DOHH2 (cell line): Measurements from ENCODE around the gene CTTN.
"Not testable (repeated sequence)": the region's sequence is repeated elsewhere in the genome, so short reads cannot be mapped to it uniquely, and the experiment has no call there.

Experiments used
- H3F3A ChIP-seq: fragments of 200-600 bp; sonication (generic), shearing (Covaris generic); 2 replicates; pipeline ENCODE4 v1.6.0; 2016; ENCODE audit warnings: antibody characterized with exemption, mild to moderate bottlenecking; ENCODE audit not compliant: control insufficient read depth, insufficient read depth
- H3K27ac ChIP-seq: fragments of 200-600 bp; sonication (generic); 2 replicates; pipeline ENCODE4 v1.5.1; 2014; ENCODE audit warnings: low read depth, mild to moderate bottlenecking, low read length, moderate library complexity
- H3K27me3 ChIP-seq: fragments of 200-600 bp; sonication (generic); 2 replicates; pipeline ENCODE4 v1.6.1; 2014; ENCODE audit warnings: mild to moderate bottlenecking, low read length, mixed read lengths; ENCODE audit not compliant: control insufficient read depth
- H3K36me3 ChIP-seq: fragments of 200-600 bp; sonication (generic); 2 replicates; pipeline ENCODE4 v1.6.1; 2014; ENCODE audit warnings: mild to moderate bottlenecking, low read length, moderate library complexity, mixed read lengths; ENCODE audit not compliant: control insufficient read depth
- H3K4me1 ChIP-seq: fragments of 200-600 bp; sonication (generic); 2 replicates; pipeline ENCODE4 v1.6.1; 2014; ENCODE audit warnings: mild to moderate bottlenecking, low read length, mixed read lengths; ENCODE audit not compliant: control insufficient read depth
- H3K4me2 ChIP-seq: fragments of 200-600 bp; sonication (generic); 2 replicates; pipeline ENCODE4 v1.6.0; 2014; ENCODE audit warnings: mild to moderate bottlenecking, low read length, moderate library complexity
- H3K4me3 ChIP-seq: fragments of 200-600 bp; sonication (generic); 2 replicates; pipeline ENCODE4 v1.5.1; 2014; ENCODE audit warnings: mild to moderate bottlenecking, low read length, mixed read lengths
- H3K79me2 ChIP-seq: fragments of 200-600 bp; sonication (generic); 2 replicates; pipeline ENCODE4 v1.6.1; 2014; ENCODE audit warnings: mild to moderate bottlenecking, low read length, mixed read lengths; ENCODE audit not compliant: control insufficient read depth
- H3K9me2 ChIP-seq: fragments of 200-600 bp; sonication (generic); replicated peaks from 2 replicates; pipeline ENCODE4 v1.6.1; 2014; ENCODE audit warnings: mild to moderate bottlenecking, low read length, mixed read lengths; ENCODE audit not compliant: control insufficient read depth
- H3K9me3 ChIP-seq: fragments of 200-600 bp; sonication (generic); 2 replicates; pipeline ENCODE4 v1.6.1; 2014; ENCODE audit warnings: antibody characterized with exemption, low read length, mixed read lengths; ENCODE audit not compliant: control insufficient read depth, insufficient read depth
- H4K20me1 ChIP-seq: fragments of 200-600 bp; sonication (generic); 2 replicates; pipeline ENCODE4 v1.6.0; 2014; ENCODE audit warnings: low read depth, mild to moderate bottlenecking, antibody characterized with exemption, low read length, moderate library complexity; ENCODE audit not compliant: control insufficient read depth, insufficient read depth
- CTCF ChIP-seq: fragments of 200-600 bp; sonication (generic); IDR thresholded peaks from one replicate; pipeline ENCODE4 v1.5.1; 2014; ENCODE audit warnings: antibody characterized with exemption, mild to moderate bottlenecking, low read depth, low read length; ENCODE audit not compliant: poor library complexity, severe bottlenecking
- EZH2phosphoT487 ChIP-seq: fragments of 200-600 bp; sonication (generic); IDR thresholded peaks from 2 replicates; pipeline ENCODE4 v1.6.1; 2017; ENCODE audit warnings: borderline replicate concordance, mild to moderate bottlenecking, antibody characterized with exemption, low read length, moderate library complexity, mixed read lengths

Gene CTTN

GRCh38 chr11:70387564-70387963 is 10.8 kb upstream of the CTTN start:
- Histone ChIP-seq H3K27ac (no peak overlapping the region), H3K9me2 (no peaks in the 10 kb centered on the region), H3K36me3 (peaks cover 5% of the 10 kb centered on the region; the same call in 1 of the 2 replicates), H3K79me2 (no peaks in the 10 kb centered on the region), H3F3A (no peaks in the 10 kb centered on the region), H3K4me2 (no peak overlapping the region), H4K20me1 (peaks cover 4% of the 10 kb centered on the region), H3K4me3 (no peak overlapping the region), H3K9me3 (no peaks in the 10 kb centered on the region), H3K27me3 (peaks cover 19% of the 10 kb centered on the region), H3K4me1 (no peaks in the 10 kb centered on the region)
- no peak for TF ChIP-seq CTCF
- no peak for TF ChIP-seq EZH2phosphoT487

GRCh38 chr11:70389201-70389600 is 9.1 kb upstream of the CTTN start:
- Histone ChIP-seq H3K4me1 (no peaks in the 10 kb centered on the region), H3K79me2 (no peaks in the 10 kb centered on the region), H3K9me3 (no peaks in the 10 kb centered on the region), H3K27me3 (peaks cover 32% of the 10 kb centered on the region), H3K4me3 (no peak overlapping the region), H3F3A (no peaks in the 10 kb centered on the region), H4K20me1 (peaks cover 10% of the 10 kb centered on the region; the same call in 1 of the 2 replicates), H3K9me2 (no peaks in the 10 kb centered on the region), H3K4me2 (no peak overlapping the region), H3K27ac (no peak overlapping the region), H3K36me3 (no peaks in the 10 kb centered on the region; the same call in 1 of the 2 replicates)
- TF ChIP-seq EZH2phosphoT487 (no peak), CTCF (no peak)

- not testable (repeated sequence) for H3F3A ChIP-seq, H3K36me3 ChIP-seq, H3K4me2 ChIP-seq, H3K4me3 ChIP-seq, H3K4me1 ChIP-seq, H3K79me2 ChIP-seq, H3K9me2 ChIP-seq, H3K27ac ChIP-seq, H3K9me3 ChIP-seq
- Histone ChIP-seq H3K27me3 (peaks cover 43% of the 10 kb centered on the region), H4K20me1 (peaks cover 12% of the 10 kb centered on the region; the same call in 1 of the 2 replicates)
These were observed 7.4 kb upstream of the CTTN start for GRCh38 chr11:70390882-70391281.

GRCh38 chr11:70394211-70394950 is 3.9 kb upstream of the CTTN start:
- no peak for TF ChIP-seq EZH2phosphoT487
- no peaks in the 10 kb centered on the region for H3K9me2 ChIP-seq
- no peaks in the 10 kb centered on the region for H3K79me2 ChIP-seq
- H3K27ac ChIP-seq: no peak overlapping the region
- no peaks in the 10 kb centered on the region for H3K36me3 ChIP-seq
- no peaks in the 10 kb centered on the region for H3F3A ChIP-seq
- H3K27me3 ChIP-seq: peaks cover 62% of the 10 kb centered on the region
- no peak overlapping the region for H3K4me3 ChIP-seq
- no peaks in the 10 kb centered on the region for H3K9me3 ChIP-seq
- no peak overlapping the region for H3K4me2 ChIP-seq
- H4K20me1 ChIP-seq: peaks cover 13% of the 10 kb centered on the region; the same call in 1 of the 2 replicates
- peaks cover 23% of the 10 kb centered on the region for H3K4me1 ChIP-seq
